HepG2 (cell line): ENCODE measurements around the gene CNTFR. TPM values are rescaled to one million over a fixed set of nuclear protein-coding genes. Genes with fewer than 3 reads are reported as not detected.

Experiments used
- ATAC-seq: fragments of 200-7000 bp; cut with Tn5 transposase; 3 replicates; pipeline ENCODE4 v1.9.1; 2020; ENCODE audit warnings: mild to moderate bottlenecking, moderate library complexity
- BruUV-seq: library from RNA; stranded (reverse); fragments of 400-500 nt; replicated peaks from 2 replicates; lab custom pipeline; 2021; lab: Mats Ljungman, UMichigan
- CTCF ChIA-PET: fragments of 300-600 bp; formaldehyde crosslinking; extraction: SDS; loops from one replicate; lab custom pipeline; 2021; ENCODE audit warnings: low total read pairs, inconsistent platforms, low intra/inter-chr PET ratio; lab: Yijun Ruan, JAX
- POLR2A ChIA-PET: fragments of 350-600 bp; sonication (Branson Sonifier 250); formaldehyde crosslinking; loops from one replicate; lab custom pipeline; 2020; ENCODE audit warnings: antibody characterized with exemption, inconsistent platforms; lab: Yijun Ruan, JAX
- DNase-seq: peaks from one replicate; pipeline ENCODE4 v3.0.0-alpha.2; 2015; ENCODE audit warnings: low spot score
- FAIRE-seq: peaks from 3 replicates; lab custom pipeline; 2011; peaks lifted over from hg19 to GRCh38; lab: Jason Lieb, UNC
- H2AFZ ChIP-seq: one replicate; pipeline ENCODE4 v1.6.1; 2011; ENCODE audit warnings: low read length, inconsistent platforms
- H3K27ac ChIP-seq: fragments of 300-600 bp; 3 replicates; pipeline ENCODE4 v1.8.0; 2011; ENCODE audit warnings: mixed run types, mild to moderate bottlenecking, mixed read lengths, low read length, inconsistent platforms; ENCODE audit not compliant: insufficient read depth; ENCODE audit errors: extremely low read length
- H3K27me3 ChIP-seq, 2 experiments: fragments of 200-600 bp in 1 of 2; 2 replicates in 1 of 2; 3 replicates in 1 of 2; pipeline versions ENCODE4 v1.6.0 to v1.8.0; 2011; ENCODE audit warnings: low read length in 2 of 2, mild to moderate bottlenecking in 2 of 2, moderate library complexity in 2 of 2, inconsistent platforms in 1 of 2; ENCODE audit not compliant: insufficient read depth in 2 of 2, control insufficient read depth in 1 of 2
- H3K36me3 ChIP-seq, 2 experiments: fragments of 200-600 bp in 1 of 2; replicated peaks in 1 of 2; 2 replicates in 1 of 2; 3 replicates in 1 of 2; pipeline versions ENCODE4 v1.5.1 to v1.8.0; 2011; ENCODE audit warnings: low read length in 2 of 2, inconsistent platforms in 1 of 2; ENCODE audit not compliant: insufficient read depth in 2 of 2, control insufficient read depth in 1 of 2
- H3K4me1 ChIP-seq: 2 replicates; pipeline ENCODE4 v1.5.1; 2012; ENCODE audit warnings: low read length, inconsistent platforms; ENCODE audit not compliant: insufficient read depth
- H3K4me2 ChIP-seq: 2 replicates; pipeline ENCODE4 v1.6.0; 2011; ENCODE audit warnings: low read depth, low read length, inconsistent platforms
- H3K4me3 ChIP-seq, 3 experiments: fragments of 200-600 bp in 1 of 3; sonication (generic), shearing (Covaris generic) in 1 of 3; replicated peaks in 1 of 3; 2 replicates each; pipeline ENCODE4 v1.5.1; 2011 to 2016; ENCODE audit warnings: low read length in 3 of 3, inconsistent platforms in 2 of 3, low read depth in 2 of 3, mild to moderate bottlenecking in 2 of 3, control low read depth in 1 of 3, mixed read lengths in 1 of 3; ENCODE audit not compliant: insufficient read depth in 1 of 3
- H3K79me2 ChIP-seq: one replicate; pipeline ENCODE4 v1.6.1; 2011; ENCODE audit warnings: low read length, inconsistent platforms; ENCODE audit not compliant: insufficient read depth
- H3K9ac ChIP-seq: 2 replicates; pipeline ENCODE4 v1.6.0; 2011; ENCODE audit warnings: mild to moderate bottlenecking, low read depth, low read length, inconsistent platforms; ENCODE audit not compliant: insufficient read depth
- H3K9me3 ChIP-seq: 2 replicates; pipeline ENCODE4 v1.5.1; 2012; ENCODE audit warnings: mild to moderate bottlenecking, low read length
- H4K20me1 ChIP-seq: 2 replicates; pipeline ENCODE4 v1.6.0; 2011; ENCODE audit warnings: inconsistent platforms, mild to moderate bottlenecking, low read length, moderate library complexity; ENCODE audit not compliant: insufficient read depth
- AHDC1 ChIP-seq: sonication (generic); formaldehyde crosslinking; IDR thresholded peaks from 2 replicates; pipeline ENCODE4 v1.5.1; 2020; ENCODE audit warnings: mild to moderate bottlenecking, missing genetic modification reagents, borderline replicate concordance
- DRAP1 ChIP-seq: IDR thresholded peaks from 2 replicates; pipeline ENCODE4 v1.6.1; 2016; ENCODE audit warnings: missing genetic modification reagents, missing compliant biosample characterization
- FOXK1 ChIP-seq: sonication (generic); formaldehyde crosslinking; IDR thresholded peaks from 2 replicates; pipeline ENCODE4 v1.4.0; 2020; ENCODE audit warnings: low read depth, missing genetic modification reagents, borderline replicate concordance
- IRF2 ChIP-seq: IDR thresholded peaks from 2 replicates; pipeline ENCODE4 v1.6.1; 2018; ENCODE audit warnings: missing genetic modification reagents, missing compliant biosample characterization
- IRF9 ChIP-seq: sonication (generic); formaldehyde crosslinking; IDR thresholded peaks from 2 replicates; pipeline ENCODE4 v1.8.0; 2022; ENCODE audit warnings: missing genetic modification reagents, mild to moderate bottlenecking, borderline replicate concordance
- MATR3 ChIP-seq: sonication (generic); formaldehyde crosslinking; IDR thresholded peaks from 2 replicates; pipeline ENCODE4 v1.4.0; 2020; ENCODE audit warnings: missing genetic modification reagents
- PLRG1 ChIP-seq: fragments of 450-650 bp; conservative IDR thresholded peaks from 2 replicates; pipeline ENCODE4 v1.6.1; 2016
- REPIN1 ChIP-seq: sonication (generic); formaldehyde crosslinking; IDR thresholded peaks from 2 replicates; pipeline ENCODE4 v1.8.0; 2022; ENCODE audit warnings: missing genetic modification reagents, low read depth, mild to moderate bottlenecking, borderline replicate concordance
- SCMH1 ChIP-seq: sonication (generic); formaldehyde crosslinking; IDR thresholded peaks from 2 replicates; pipeline ENCODE4 v1.9.0; 2021; ENCODE audit warnings: missing genetic modification reagents, mild to moderate bottlenecking, borderline replicate concordance
- STAG1 ChIP-seq: sonication (generic); formaldehyde crosslinking; IDR thresholded peaks from 2 replicates; pipeline ENCODE4 v1.4.0; 2020; ENCODE audit warnings: missing genetic modification reagents
- TEAD3 ChIP-seq: optimal IDR thresholded peaks from 2 replicates; pipeline ENCODE3; 2016; ENCODE audit warnings: borderline replicate concordance
- THAP11 ChIP-seq: IDR thresholded peaks from 2 replicates; pipeline ENCODE4 v1.6.1; 2016; ENCODE audit warnings: missing biosample characterization, missing genetic modification reagents
- ZNF121 ChIP-seq: sonication (generic); formaldehyde crosslinking; IDR thresholded peaks from 2 replicates; pipeline ENCODE4 v1.5.0; 2020; ENCODE audit warnings: mild to moderate bottlenecking, missing genetic modification reagents
- ZNF580 ChIP-seq: IDR thresholded peaks from 2 replicates; pipeline ENCODE4 v1.6.1; 2016; ENCODE audit warnings: low read depth, borderline replicate concordance
- ZNF737 ChIP-seq: sonication (generic); formaldehyde crosslinking; IDR thresholded peaks from 2 replicates; pipeline ENCODE4 v1.5.0; 2020; ENCODE audit warnings: missing genetic modification reagents, mild to moderate bottlenecking, borderline replicate concordance
- WGBS: methylation state at CpG from one replicate; pipeline ENCODE4 v1.1.6; 2017; ENCODE audit warnings: low lambda C conversion rate; 5-methylcytosine and 5-hydroxymethylcytosine counted together
- in situ Hi-C: cut with HindIII; loops from 2 replicates; pipeline ENCODE4 v1.10.0; 2017; ENCODE audit warnings: low pct_unique_long_range_greater_than_20kb; ENCODE audit not compliant: extremely low pct_ligation_motif_present
- intact Hi-C: fragments of 100-400 bp; cut with micrococcal nuclease; formaldehyde crosslinking; loops from one replicate; pipeline ENCODE4 v1.10.0; 2022; ENCODE audit not compliant: unreplicated experiment
- polyA plus RNA-seq, 8 experiments: library from polyadenylated mRNA; depleted of rRNA in 3 of 8; stranded (reverse) in 7 of 8; unstranded in 1 of 8; fragments of >200 nt; fragmentation: Illumina TruSeq in 4 of 8; extraction: Trizol in 4 of 8; gene quantifications; 2 replicates each; pipeline versions ENCODE4 v1.2.1 to v1.2.3, GENCODE V29; 2011 to 2016; ENCODE audit warnings: low read depth in 4 of 8, missing spikeins in 1 of 8, mixed read lengths in 1 of 8; ENCODE audit not compliant: insufficient read depth in 1 of 8
- total RNA-seq, 5 experiments: library from RNA; depleted of rRNA; stranded (reverse); fragments of >200 nt; fragmentation: Illumina TruSeq; extraction: Trizol; gene quantifications; 2 replicates each; pipeline ENCODE4 v1.2.3, GENCODE V29; 2016; ENCODE audit warnings: low read depth in 1 of 5

CNTFR gene
- total and polyA plus RNA-seq, 2 of the 13 experiments (the other 11 are each of a cell fraction or from before 2014, with no cell fraction given): not detected

- TF ChIP-seq ZNF580 (CRISPR knock-in tag) (0 out of 2 replicates have a peak, but pooled peaks have one; percentile 65), FOXK1 (CRISPR knock-in tag) (no peak), IRF9 (CRISPR knock-in tag) (0 out of 2 replicates have a peak, but pooled peaks have one; percentile 40), TEAD3 (peak; percentile 28), THAP11 (CRISPR knock-in tag) (0 out of 2 replicates have a peak, but pooled peaks have one; percentile 29), IRF2 (0 out of 2 replicates have a peak, but pooled peaks have one; percentile 24), STAG1 (peak; percentile 93), REPIN1 (CRISPR knock-in tag) (peak; percentile 48; the same call in 1 of the 2 replicates)
These were observed 14.2 kb upstream of the CNTFR start (continued) for GRCh38 chr9:34603610-34604231.

GRCh38 chr9:34601937-34602573 lies 12.5 kb upstream of the CNTFR start:
- H2AFZ ChIP-seq: no peak overlapping the region
- H3K9me3 ChIP-seq: no peaks in the 10 kb centered on the region
- in situ Hi-C loops (loop anchor here (5.0 kb wide), 1 partner anchor 160 kb away; no protein-coding TSS in a partner anchor), intact Hi-C loops (loop anchor here (5.0 kb wide), 1 partner anchor 270 kb away; no protein-coding TSS in a partner anchor)
- no peaks in the 10 kb centered on the region for H3K27me3 ChIP-seq
- no peak overlapping the region for H3K4me2 ChIP-seq
- BruUV-seq: no TSS peak
- H3K4me3 ChIP-seq: no peak overlapping the region
- H3K4me1 ChIP-seq: peaks cover 7% of the 10 kb centered on the region
- under 1% methylated on average over 6 of the region's 6 CpGs for WGBS
- H3K27ac ChIP-seq: no peak overlapping the region
- no peak for FAIRE-seq
- CTCF ChIA-PET: interaction anchor here (1.1 to 1.6 kb wide), 2 partner anchors 10 to 55 kb away, joined by 3 to 6 read pairs; no protein-coding TSS in a partner anchor
- POLR2A ChIA-PET: no interaction called here
- H4K20me1 ChIP-seq: no peaks in the 10 kb centered on the region
- H3K9ac ChIP-seq: no peak overlapping the region
- no peak for DNase-seq
- H3K36me3 ChIP-seq: no peaks in the 10 kb centered on the region
- no peaks in the 10 kb centered on the region for H3K79me2 ChIP-seq
- ATAC-seq: no peak
- TF ChIP-seq ZNF737 (CRISPR knock-in tag) (no peak), PLRG1 (no peak), MATR3 (no peak), DRAP1 (CRISPR knock-in tag) (no peak), ZNF121 (CRISPR knock-in tag) (no peak), SCMH1 (CRISPR knock-in tag) (no peak), AHDC1 (CRISPR knock-in tag) (no peak)
